GM19193 (cell line): ENCODE measurements around the gene ALK.

Source experiments
- POLR2A ChIP-seq: IDR thresholded peaks from 4 replicates; pipeline ENCODE4 v1.6.1; 2011; ENCODE audit not compliant: insufficient read depth, insufficient read length; ENCODE audit errors: extremely low read depth

Gene ALK

GRCh38 chr2:29296585-29296984 lies 624.8 kb downstream of the ALK start:
- no peak for TF ChIP-seq POLR2A

DNA sequence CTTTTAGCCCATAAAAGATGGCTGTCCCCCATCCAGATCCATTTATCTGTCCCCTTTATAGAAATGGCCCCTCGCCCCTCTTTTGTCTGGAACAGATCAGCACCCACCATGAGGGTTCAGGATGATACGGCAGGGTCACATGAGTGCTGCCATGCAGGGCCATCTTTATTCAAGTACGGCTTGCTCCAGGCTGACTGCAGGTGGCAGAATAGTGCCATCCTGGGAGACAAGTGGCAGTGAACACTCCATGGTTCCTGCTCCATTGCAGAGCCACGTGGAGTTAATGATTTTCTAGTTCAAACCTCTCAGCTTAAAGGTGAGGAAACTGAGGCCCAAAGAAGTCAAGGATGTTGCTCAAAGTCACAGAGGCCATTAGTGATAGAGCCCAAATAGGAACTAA lies 625.5 kb downstream of the ALK start:
- no peak for TF ChIP-seq POLR2A

- TF ChIP-seq POLR2A, result no peak
Observed at GRCh38 chr2:29293830-29294438, 627.5 kb downstream of the ALK start.

GRCh38 chr2:29290293-29291047 lies 630.9 kb downstream of the ALK start:
- TF ChIP-seq POLR2A, result no peak

- no peak for TF ChIP-seq POLR2A
Observed at GRCh38 chr2:29284671-29285070, 636.7 kb downstream of the ALK start.

DNA sequence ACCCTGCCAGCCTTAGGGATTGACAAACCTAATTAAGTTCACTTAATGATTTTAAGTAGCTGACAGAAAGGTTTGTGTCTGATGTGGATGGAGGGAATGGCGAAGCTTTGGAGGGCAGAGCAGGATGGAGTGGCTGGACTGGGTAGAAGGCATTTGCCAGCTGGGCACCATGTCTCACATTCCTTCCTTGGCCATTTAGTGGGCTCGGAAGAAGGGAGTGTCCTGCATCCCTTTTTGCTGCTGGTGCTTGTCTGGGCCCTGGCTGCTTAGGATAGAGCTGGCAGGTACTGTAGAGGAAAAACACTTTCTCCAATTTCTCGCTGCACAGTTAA lies 639.5 kb downstream of the ALK start:
- no peak for TF ChIP-seq POLR2A

DNA sequence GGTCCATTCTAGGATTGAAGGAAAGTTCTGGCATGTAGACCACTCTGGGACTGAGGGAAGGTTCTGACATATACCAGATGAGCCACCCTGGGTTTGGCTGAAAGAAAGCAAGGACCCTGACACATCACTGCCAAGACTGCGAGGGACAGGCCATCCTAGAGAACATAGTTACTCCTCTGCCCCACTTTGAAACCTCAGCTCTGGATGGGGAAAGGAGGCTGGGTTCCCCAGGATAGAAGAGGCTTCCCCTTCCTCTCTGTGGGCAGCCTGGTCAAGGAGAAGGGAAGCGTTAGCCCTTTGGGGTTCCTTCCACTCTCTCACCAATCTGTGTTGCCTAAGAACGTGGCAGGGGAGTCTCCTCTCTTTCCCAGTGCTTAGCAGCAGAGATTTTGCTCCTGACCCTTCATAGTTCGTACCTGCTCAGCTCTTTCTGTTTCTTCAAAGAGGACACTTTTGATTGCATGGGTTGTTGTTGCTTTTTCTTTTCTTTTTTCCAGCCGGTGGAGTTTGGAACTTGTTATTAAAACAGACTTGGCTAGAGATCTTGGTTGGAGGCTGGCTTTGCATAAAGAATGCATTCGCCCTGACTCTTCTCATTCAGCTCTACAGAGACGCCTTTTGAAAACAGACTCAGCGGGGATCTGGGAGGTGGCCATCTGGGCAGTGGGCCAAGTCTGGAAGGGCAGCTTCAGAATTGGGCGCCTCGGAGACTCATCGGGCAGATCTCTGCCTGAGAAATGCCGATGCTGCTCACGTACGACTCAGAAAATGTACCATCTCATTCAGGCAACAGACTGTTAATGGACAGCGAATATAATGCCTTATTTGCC lies 640.1 kb downstream of the ALK start:
- TF ChIP-seq POLR2A, result no peak

DNA sequence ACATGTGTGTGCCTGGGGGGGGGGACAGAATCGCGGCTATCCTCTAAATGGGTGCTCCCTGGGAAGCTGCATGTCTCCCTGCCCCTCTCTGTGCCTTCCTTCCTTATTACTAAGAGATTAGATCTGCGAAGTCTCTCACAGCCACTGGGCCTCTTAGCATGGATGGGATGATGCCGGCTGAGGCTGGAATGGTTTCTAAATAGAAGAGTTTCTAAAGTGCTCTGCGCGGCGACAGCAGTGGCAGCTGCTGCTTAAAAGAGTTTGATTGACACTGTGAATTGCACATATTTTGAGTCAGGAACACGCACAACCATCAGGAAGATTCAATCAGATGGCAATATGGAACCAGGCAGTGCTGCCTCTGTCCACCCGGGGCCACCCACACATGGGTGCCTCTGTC lies 642.4 kb downstream of the ALK start:
- TF ChIP-seq POLR2A, result no peak

DNA sequence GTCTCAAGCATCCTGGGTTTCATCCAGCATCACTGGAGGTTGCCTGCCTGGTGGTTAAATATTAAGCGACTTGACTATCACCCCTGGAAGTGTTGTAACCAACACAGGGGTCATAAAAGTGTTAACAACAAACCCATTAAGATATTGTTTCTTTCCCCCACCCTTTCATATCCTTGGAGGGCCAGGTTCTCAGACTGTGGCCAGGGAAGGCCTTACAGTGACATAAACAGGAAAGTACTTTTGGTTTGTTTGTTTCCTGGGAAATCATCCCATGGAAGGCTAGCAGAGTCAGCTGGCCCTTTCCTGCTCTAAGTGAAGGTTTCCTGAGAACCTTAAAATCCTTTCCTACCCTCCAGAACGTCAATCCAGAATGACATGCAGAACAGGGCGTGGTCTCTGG lies 645.2 kb downstream of the ALK start:
- no peak for TF ChIP-seq POLR2A

GRCh38 chr2:29275186-29275585 lies 646.2 kb downstream of the ALK start:
- TF ChIP-seq POLR2A, result no peak

DNA sequence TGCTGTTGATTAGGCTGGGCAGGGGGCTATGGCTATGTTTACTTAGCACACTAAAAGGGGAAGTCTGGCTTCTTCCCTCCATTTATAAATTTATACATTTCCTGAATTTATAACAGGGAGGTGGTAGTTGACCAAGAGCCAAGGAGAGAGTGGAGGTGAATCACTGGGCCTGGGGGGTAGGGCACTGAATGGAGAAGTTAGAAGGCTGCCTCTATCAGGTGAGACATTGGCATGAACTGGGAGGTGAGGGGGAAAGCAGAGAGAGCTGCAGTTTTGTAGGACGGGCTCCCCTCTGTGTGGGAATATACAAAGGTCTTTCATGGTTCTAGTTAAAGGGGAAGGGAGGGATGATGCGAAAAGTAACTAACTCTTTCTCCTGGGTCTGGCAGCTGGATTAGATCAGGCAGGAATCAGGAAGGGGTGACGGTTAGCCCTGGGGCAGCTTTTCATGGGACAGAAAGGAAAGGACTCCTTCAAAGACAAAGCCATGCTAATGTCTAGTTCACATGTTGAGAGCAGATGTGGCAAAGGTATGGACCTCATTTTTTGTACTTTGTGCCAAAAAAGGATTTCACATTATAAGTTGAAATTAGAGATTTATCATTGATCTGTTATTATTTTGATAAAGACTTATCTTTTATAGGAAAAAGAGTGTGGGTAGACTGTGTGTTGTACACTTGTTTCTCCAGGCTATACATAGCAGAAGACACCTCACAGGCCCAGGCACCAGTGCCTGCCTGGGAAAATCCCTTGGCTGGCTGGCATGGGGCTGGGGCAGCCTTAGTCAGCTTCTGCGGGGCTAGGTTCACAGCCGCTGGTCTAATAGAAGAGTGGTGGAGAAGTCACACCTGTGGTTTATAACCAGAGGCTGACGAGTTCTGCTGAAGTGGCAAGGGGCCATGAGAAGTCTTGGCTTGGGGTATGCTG lies 647.4 kb downstream of the ALK start:
- TF ChIP-seq POLR2A, result no peak

DNA sequence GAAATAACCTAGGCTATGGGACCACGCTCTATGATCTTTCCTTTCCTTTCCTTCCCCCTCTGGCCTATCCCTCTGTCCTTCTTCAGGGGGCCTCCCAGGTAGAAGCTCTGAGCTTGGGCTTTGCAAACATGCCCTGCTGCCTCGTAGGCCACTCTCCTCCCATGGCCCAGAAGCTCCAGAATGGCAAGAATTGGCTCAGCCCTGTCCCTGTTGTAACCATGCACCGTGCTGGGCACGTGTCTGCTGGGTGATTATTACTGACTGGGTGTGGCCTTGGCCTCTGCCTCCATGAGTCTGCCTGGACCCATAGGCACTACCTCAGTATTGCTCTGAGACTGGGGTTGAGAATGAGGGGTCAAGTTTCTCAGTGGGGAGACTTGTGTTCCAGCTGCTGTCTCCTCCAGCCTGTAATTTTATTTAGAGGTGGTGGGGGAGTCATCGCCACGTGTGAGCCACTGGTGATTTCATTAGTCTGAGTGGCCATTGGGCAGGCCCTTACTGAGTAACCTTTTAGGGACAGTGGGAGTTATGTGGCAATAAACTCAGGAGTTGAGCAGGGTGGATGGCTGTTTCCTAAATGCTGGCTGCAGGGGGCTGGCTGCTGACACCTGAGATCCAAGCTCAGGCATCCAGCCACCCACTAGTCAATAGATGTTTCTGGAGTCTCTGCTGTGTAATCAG lies 648.2 kb downstream of the ALK start:
- TF ChIP-seq POLR2A, result no peak

DNA sequence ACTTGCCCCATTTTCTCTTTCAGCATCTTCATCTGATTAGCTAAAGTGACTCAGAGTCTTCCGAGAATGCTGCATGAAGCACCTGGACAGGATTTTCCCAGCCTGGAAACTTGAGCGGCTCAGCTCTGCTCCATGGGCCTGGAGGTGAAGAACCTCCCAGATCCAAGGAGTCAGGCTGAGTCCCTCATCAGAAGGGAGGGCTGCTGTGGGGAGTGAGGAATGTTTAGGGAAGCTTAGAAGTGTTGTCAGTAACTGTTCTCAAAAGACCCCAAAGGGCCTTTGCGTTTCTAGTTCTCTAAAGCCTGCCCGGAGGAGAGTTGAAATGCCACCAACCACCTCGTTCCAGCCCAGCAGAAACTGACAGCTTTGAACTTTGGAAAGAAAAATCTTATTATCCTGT lies 649.1 kb downstream of the ALK start:
- no peak for TF ChIP-seq POLR2A

- TF ChIP-seq POLR2A, result no peak
Observed at GRCh38 chr2:29270701-29271121, 650.7 kb downstream of the ALK start.

DNA sequence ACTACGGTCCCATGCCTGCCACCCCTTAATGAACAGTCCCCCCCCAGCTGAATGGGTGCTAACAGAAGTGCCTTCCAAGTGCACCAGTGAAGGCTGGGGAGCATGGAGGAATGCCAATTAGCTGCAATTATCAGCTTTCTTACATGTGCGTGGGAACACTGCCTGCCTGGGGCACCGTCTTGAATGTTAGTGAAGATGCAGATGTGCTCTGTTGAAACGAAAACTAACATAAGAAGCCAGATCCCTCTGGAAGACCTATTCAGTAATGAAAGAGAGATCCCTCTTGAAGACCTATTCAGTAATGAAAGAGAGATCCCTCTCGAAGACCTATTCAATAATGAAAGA lies 651.6 kb downstream of the ALK start:
- TF ChIP-seq POLR2A, result no peak

- no peak for TF ChIP-seq POLR2A
Observed at GRCh38 chr2:29269095-29269764, 652.2 kb downstream of the ALK start.
